ENCODE measurements around the gene TBX4. TPM values are rescaled to one million over a fixed set of nuclear protein-coding genes. Genes with fewer than 3 reads are reported as not detected.
"Not testable (repeated sequence)": the region's sequence is repeated elsewhere in the genome, so short reads cannot be mapped to it uniquely, and the experiment has no call there.

TBX4 gene
- total RNA-seq, 4 donors from 2014 or later: 2.4 TPM; not detected in 3

DNA sequence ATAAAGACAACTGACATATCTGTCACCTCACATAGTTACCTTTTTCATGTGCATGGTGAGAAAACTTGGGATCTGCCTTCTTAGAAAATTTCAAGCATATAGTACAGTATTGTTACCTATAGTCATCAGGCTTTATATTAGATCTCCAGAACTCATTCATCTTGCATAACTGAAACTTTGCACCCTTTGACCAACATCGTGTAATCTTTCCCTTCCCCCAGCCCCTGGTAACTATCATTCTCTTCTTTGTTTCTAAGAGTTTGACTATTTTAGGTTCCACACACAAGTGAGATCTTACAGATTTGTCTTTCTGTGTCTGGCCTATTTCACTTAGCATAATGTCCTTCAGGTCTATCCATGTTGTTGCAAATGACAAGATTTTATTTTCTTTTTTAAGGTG lies 22.9 kb upstream of the TBX4 start:
- WGBS, 2 donors (ENCODE audit: low coverage in 1 of 2): 30 to 63% methylated on average over 1 of the region's 1 CpG
- no peaks in the 10 kb centered on the region for H3K9me3 ChIP-seq
- no peaks in the 10 kb centered on the region for H3K4me1 ChIP-seq
- DNase-seq: no peak
- no peak overlapping the region for H3K4me3 ChIP-seq
- in situ Hi-C loops (cut with MboI; ENCODE audit: low pct_ligation_motif_present in 1 of 4, low pct_unique_long_range_greater_than_20kb in 1 of 4, low sequenced_read_pairs in 3 of 4): loop anchor here (10.0 to 25.0 kb wide), 2 partner anchors 126 to 408 kb away; no protein-coding TSS in a partner anchor
- no peak overlapping the region for H3K27ac ChIP-seq
- peaks cover 26% of the 10 kb centered on the region for H3K27me3 ChIP-seq
- intact Hi-C loops (cut with DNase I; ENCODE audit: low total_unique reads): no loop called here
- no peaks in the 10 kb centered on the region for H3K36me3 ChIP-seq
- TF ChIP-seq POLR2A (IDR thresholded peaks at IDR 0.05): no peak

DNA sequence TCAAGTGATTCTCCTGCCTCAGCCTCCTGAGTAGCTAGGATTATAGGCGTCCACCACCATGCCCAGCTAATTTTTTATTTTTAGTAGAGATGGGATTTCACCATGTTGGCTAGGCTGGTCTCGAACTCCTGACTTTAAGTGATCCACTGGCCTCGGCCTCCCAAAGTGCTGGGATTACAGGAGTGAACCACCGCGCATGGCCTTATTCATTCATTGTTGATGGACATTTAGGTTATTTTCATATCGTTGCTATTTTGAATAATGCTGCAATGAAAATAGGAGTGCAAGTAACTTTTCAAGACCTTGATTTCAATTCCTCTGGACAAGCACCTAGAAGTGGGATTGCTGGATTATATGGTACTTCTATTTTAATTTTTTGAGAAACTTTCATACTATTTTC lies 22.4 kb upstream of the TBX4 start:
- peaks cover 25% of the 10 kb centered on the region for H3K27me3 ChIP-seq
- H3K27ac ChIP-seq; H3K36me3 ChIP-seq; H3K4me1 ChIP-seq; H3K4me3 ChIP-seq; DNase-seq; H3K9me3 ChIP-seq; intact Hi-C loops (cut with DNase I; ENCODE audit: low total_unique reads): not testable (repeated sequence)
- 90 to 93% methylated on average over 6 of the region's 6 CpGs for WGBS, 2 donors (ENCODE audit: low coverage in 1 of 2)
- in situ Hi-C loops (cut with MboI; ENCODE audit: low pct_ligation_motif_present in 1 of 4, low pct_unique_long_range_greater_than_20kb in 1 of 4, low sequenced_read_pairs in 3 of 4): loop anchor here (10.0 to 25.0 kb wide), 2 partner anchors 125 to 407 kb away; no protein-coding TSS in a partner anchor

DNA sequence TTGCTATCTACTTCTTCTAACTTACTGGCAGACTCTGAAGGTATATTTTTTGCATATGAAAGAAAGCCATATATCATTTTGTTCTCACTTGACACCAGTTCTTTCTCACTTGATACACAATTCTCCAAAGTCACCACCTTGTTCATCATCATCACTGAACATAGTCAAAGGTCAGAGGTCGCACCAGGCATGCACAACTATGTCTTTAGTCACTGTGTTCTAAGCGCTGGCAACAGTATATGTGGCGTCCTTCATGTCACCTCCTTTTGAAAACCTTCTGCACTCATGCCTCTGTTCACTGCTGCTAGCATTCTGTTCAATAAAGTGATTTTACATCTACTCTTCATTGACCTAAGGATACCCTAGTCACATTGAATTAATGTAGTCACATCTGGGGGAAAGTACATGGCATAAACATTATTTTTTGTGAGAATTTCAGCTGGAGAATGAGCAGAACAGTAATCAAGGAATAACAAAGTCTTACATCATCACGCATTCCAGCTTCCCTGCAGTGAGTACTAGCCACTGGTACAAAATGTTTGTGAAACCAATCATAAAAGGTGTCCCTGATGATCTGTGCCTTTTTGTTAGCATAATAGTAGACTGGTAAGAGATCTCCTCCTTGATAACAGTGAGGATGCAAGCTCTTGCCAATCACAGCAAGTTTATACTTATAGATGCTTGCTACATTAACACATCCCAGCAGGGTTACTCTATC lies 20.5 kb upstream of the TBX4 start:
- intact Hi-C loops (cut with DNase I; ENCODE audit: low total_unique reads) (no loop called here), in situ Hi-C loops (cut with MboI; ENCODE audit: low pct_ligation_motif_present in 1 of 4, low pct_unique_long_range_greater_than_20kb in 1 of 4, low sequenced_read_pairs in 3 of 4) (loop anchor here in 3 of 4 donors (25.0 kb wide), 1 partner anchor 406 kb away; no protein-coding TSS in a partner anchor)
- TF ChIP-seq EP300 (IDR thresholded peaks at IDR 0.05; ENCODE audit: low read depth) (no peak), POLR2A (IDR thresholded peaks at IDR 0.05) (no peak), POLR2AphosphoS5 (IDR thresholded peaks at IDR 0.05) (no peak)
- TF ChIP-seq, protein P1, sequence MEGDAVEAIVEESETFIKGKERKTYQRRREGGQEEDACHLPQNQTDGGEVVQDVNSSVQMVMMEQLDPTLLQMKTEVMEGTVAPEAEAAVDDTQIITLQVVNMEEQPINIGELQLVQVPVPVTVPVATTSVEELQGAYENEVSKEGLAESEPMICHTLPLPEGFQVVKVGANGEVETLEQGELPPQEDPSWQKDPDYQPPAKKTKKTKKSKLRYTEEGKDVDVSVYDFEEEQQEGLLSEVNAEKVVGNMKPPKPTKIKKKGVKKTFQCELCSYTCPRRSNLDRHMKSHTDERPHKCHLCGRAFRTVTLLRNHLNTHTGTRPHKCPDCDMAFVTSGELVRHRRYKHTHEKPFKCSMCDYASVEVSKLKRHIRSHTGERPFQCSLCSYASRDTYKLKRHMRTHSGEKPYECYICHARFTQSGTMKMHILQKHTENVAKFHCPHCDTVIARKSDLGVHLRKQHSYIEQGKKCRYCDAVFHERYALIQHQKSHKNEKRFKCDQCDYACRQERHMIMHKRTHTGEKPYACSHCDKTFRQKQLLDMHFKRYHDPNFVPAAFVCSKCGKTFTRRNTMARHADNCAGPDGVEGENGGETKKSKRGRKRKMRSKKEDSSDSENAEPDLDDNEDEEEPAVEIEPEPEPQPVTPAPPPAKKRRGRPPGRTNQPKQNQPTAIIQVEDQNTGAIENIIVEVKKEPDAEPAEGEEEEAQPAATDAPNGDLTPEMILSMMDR (IDR thresholded peaks at IDR 0.05): no peak
- Histone ChIP-seq H3K27ac (no peak overlapping the region), H3K4me3 (no peak overlapping the region), H3K27me3 (peaks cover 16% of the 10 kb centered on the region), H3K36me3 (no peaks in the 10 kb centered on the region), H3K4me1 (no peaks in the 10 kb centered on the region), H3K9me3 (peaks cover 4 to 7% of the 10 kb centered on the region in 2 donors)
- no peak for DNase-seq
- 78 to 80% methylated on average over 1 to 4 of the region's 4 CpGs for WGBS, 2 donors (ENCODE audit: low coverage in 1 of 2)

DNA sequence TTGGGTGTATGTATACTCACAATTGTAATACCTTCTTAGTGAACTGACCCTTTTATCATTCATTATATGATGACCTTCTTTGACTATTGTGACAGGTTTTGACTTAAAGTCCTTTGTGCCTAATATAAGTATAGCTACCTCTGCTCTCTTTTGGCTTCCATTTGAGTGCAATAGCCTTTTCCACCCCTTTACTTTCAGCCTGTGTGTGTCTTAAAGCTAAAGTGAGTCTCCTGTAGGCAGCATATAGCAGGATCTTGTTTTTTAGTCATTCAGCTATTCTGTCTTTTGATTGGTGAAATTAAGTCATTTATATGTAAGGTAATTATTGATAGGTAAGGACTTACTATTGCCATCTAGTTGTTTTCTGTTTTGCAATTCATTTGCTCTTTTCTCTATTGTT lies 15.9 kb upstream of the TBX4 start:
- no peaks in the 10 kb centered on the region for H3K36me3 ChIP-seq
- H3K27ac ChIP-seq: no peak overlapping the region
- peaks cover 52% of the 10 kb centered on the region for H3K27me3 ChIP-seq
- no peaks in the 10 kb centered on the region for H3K4me1 ChIP-seq
- in situ Hi-C loops (cut with MboI; ENCODE audit: low pct_ligation_motif_present in 1 of 4, low pct_unique_long_range_greater_than_20kb in 1 of 4, low sequenced_read_pairs in 3 of 4): loop anchor here in 3 of 4 donors (25.0 kb wide), 1 partner anchor 401 kb away; no protein-coding TSS in a partner anchor
- TF ChIP-seq, protein P1 (IDR thresholded peaks at IDR 0.05): no peak
- TF ChIP-seq POLR2AphosphoS5 (IDR thresholded peaks at IDR 0.05) (no peak), POLR2A (IDR thresholded peaks at IDR 0.05) (no peak), EP300 (IDR thresholded peaks at IDR 0.05; ENCODE audit: low read depth) (no peak)
- intact Hi-C loops (cut with DNase I; ENCODE audit: low total_unique reads): no loop called here
- DNase-seq: no peak
- peaks cover 14 to 15% of the 10 kb centered on the region in 2 donors for H3K9me3 ChIP-seq
- H3K4me3 ChIP-seq: no peak overlapping the region

DNA sequence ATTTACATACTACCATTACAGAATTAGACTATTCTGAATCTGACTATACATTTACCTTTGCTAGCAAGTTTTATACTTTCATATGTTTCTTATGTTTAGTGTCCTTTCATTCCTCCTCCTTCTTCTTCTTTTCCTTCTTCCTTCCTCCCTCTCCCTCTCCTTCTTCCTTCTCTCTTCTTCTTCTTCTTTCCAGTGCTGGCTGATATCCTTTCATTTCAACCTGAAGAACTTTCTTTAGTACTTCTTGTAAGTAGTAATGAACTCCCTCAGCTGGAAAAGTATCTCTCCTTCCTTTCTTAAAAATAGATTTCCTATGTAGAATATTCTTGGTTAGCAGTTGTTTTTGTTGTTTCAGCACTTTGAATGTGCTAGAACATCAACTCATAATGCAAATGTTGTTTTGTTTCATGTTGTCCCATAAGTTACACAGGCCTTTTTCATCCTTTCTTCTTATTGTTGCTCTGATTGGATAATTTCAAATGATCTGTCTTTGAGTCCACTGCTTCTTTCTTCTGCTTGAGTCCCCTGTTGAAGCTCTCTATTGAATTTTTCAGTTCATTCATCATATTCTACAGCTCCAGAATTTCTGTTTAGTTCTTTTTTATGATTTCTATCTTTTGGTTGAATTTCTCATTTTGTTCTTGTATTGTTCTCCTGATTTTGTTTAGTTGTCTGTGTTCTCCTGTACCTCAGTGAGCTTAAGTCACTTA lies 15.1 kb upstream of the TBX4 start:
- Histone ChIP-seq H3K27ac (no peak overlapping the region), H3K27me3 (peaks cover 52% of the 10 kb centered on the region), H3K4me3 (no peak overlapping the region), H3K4me1 (no peaks in the 10 kb centered on the region), H3K36me3 (no peaks in the 10 kb centered on the region), H3K9me3 (peaks cover 14 to 15% of the 10 kb centered on the region in 2 donors)
- DNase-seq: no peak
- intact Hi-C loops (cut with DNase I; ENCODE audit: low total_unique reads): no loop called here
- TF ChIP-seq POLR2A (IDR thresholded peaks at IDR 0.05) (no peak), EP300 (IDR thresholded peaks at IDR 0.05; ENCODE audit: low read depth) (no peak), POLR2AphosphoS5 (IDR thresholded peaks at IDR 0.05) (no peak)
- TF ChIP-seq, protein P1 (IDR thresholded peaks at IDR 0.05): no peak
- in situ Hi-C loops (cut with MboI; ENCODE audit: low pct_ligation_motif_present in 1 of 4, low pct_unique_long_range_greater_than_20kb in 1 of 4, low sequenced_read_pairs in 3 of 4): loop anchor here in 3 of 4 donors (25.0 kb wide), 1 partner anchor 400 kb away; no protein-coding TSS in a partner anchor

Measured in transverse colon (tissue), 4 donors.